Fibroblast of lung (primary cell): ENCODE measurements around the gene FBXO33. TPM values are rescaled to one million over a fixed set of nuclear protein-coding genes. Genes with fewer than 3 reads are reported as not detected.
A peak's percentile ranks its signal among the peaks of the same experiment; 100 is the strongest.

ENCODE experiments used
- DNase-seq, 2 donors: peaks; one replicate each; pipeline versions ENCODE4 v3.0.0 to v3.0.0-alpha.2; 2010; ENCODE audit warnings: low read depth in 2 of 2
- H2AFZ ChIP-seq: 2 replicates; pipeline ENCODE4 v1.5.1; 2012; ENCODE audit warnings: low read length, control low read depth, inconsistent platforms
- H3K27ac ChIP-seq: 2 replicates; pipeline ENCODE4 v1.5.1; 2011; ENCODE audit warnings: low read length, control low read depth; ENCODE audit not compliant: insufficient read depth
- H3K27me3 ChIP-seq: 2 replicates; pipeline ENCODE4 v1.5.1; 2011; ENCODE audit warnings: mild to moderate bottlenecking, low read length; ENCODE audit not compliant: control insufficient read depth, insufficient read depth
- H3K36me3 ChIP-seq: 2 replicates; pipeline ENCODE4 v1.5.1; 2011; ENCODE audit warnings: low read length; ENCODE audit not compliant: control insufficient read depth, insufficient read depth
- H3K4me1 ChIP-seq: 2 replicates; pipeline ENCODE4 v1.5.1; 2011; ENCODE audit warnings: low read length; ENCODE audit not compliant: control insufficient read depth, insufficient read depth; ENCODE audit errors: extremely low read depth
- H3K4me2 ChIP-seq: 2 replicates; pipeline ENCODE4 v1.5.1; 2011; ENCODE audit warnings: low read length, control low read depth; ENCODE audit not compliant: insufficient read depth; ENCODE audit errors: extremely low read depth
- H3K4me3 ChIP-seq, 4 experiments: fragments of 200-600 bp in 1 of 4; sonication (generic) in 1 of 4; replicated peaks in 1 of 4; 2 replicates each; pipeline ENCODE4 v1.5.1; 2011 to 2016; ENCODE audit warnings: low read length in 4 of 4, low read depth in 3 of 4, mild to moderate bottlenecking in 3 of 4, control low read depth in 2 of 4, inconsistent platforms in 1 of 4, mixed read lengths in 1 of 4; ENCODE audit not compliant: insufficient read depth in 1 of 4; ENCODE audit errors: control extremely low read depth in 1 of 4
- H3K79me2 ChIP-seq: 2 replicates; pipeline ENCODE4 v1.5.1; 2012; ENCODE audit warnings: mild to moderate bottlenecking, low read length, inconsistent platforms; ENCODE audit not compliant: control insufficient read depth, insufficient read depth
- H3K9ac ChIP-seq: 2 replicates; pipeline ENCODE4 v1.5.1; 2011; ENCODE audit warnings: mild to moderate bottlenecking, low read length, control low read depth; ENCODE audit not compliant: insufficient read depth
- H3K9me3 ChIP-seq: 2 replicates; pipeline ENCODE4 v1.5.1; 2012; ENCODE audit warnings: low read depth, low read length; ENCODE audit not compliant: control insufficient read depth, insufficient read depth
- H4K20me1 ChIP-seq: 2 replicates; pipeline ENCODE4 v1.5.1; 2011; ENCODE audit warnings: low read length; ENCODE audit not compliant: control insufficient read depth, insufficient read depth; ENCODE audit errors: extremely low read depth
- CTCF ChIP-seq, 2 donors: IDR thresholded peaks in 1 of 2; conservative IDR thresholded peaks in 1 of 2; 1 replicate in 1 of 2; 2 replicates in 1 of 2; pipeline ENCODE4 v1.5.1; 2011 to 2012; ENCODE audit warnings: low read length in 2 of 2, control low read depth in 1 of 2, inconsistent platforms in 1 of 2, low read depth in 1 of 2, mild to moderate bottlenecking in 1 of 2
- EZH2 ChIP-seq: IDR thresholded peaks from 2 replicates; pipeline ENCODE4 v1.5.1; 2012; ENCODE audit warnings: low read length, control low read depth, mild to moderate bottlenecking; ENCODE audit errors: missing control alignments
- polyA plus RNA-seq, 2 donors: library from polyadenylated mRNA; depleted of rRNA in 1 of 2; stranded (reverse) in 1 of 2; unstranded in 1 of 2; fragments of >200 nt; gene quantifications; 2 replicates each; pipeline ENCODE4 v1.2.1, GENCODE V29; 2011 to 2012; ENCODE audit warnings: missing spikeins in 1 of 2
- total RNA-seq: library from RNA; depleted of rRNA; stranded (reverse); fragments of >200 nt; gene quantifications from 2 replicates; pipeline ENCODE4 v1.2.1, GENCODE V29; 2014

The FBXO33 gene
- total and polyA plus RNA-seq, 2 donors (not counting 1 experiment from before 2014, with no cell fraction given): 12.6 to 16.3 TPM

DNA sequence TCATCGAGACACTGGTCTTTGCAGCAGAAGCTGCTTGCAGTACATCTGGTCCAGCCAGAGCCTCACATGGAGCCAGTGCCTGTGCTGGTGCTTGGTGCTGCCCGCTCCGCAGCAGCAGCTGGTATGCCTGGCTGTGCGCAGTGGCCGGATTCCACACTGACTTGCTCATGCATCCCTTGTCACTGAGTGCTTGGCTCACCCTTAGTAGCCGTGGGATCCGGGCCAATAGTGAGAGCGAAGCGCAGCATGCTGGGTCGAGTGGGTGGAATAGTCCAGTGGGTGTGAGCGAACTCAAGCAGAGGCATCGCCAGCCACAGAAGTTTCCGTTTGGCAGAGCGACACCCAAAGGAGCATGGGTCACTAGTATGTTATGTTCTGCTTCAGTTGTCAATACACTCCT, 10.1 kb upstream of the FBXO33 start:
- no peaks in the 10 kb centered on the region for H3K36me3 ChIP-seq
- peak overlapping the region; percentile 44 for H3K4me2 ChIP-seq
- no peak overlapping the region for H3K9ac ChIP-seq
- peaks cover 5% of the 10 kb centered on the region for H3K4me1 ChIP-seq
- peak overlapping the region; percentile 34 for H3K27ac ChIP-seq
- no peak for TF ChIP-seq CTCF (conservative IDR thresholded peaks at IDR 0.05 in 1 of 2, IDR thresholded peaks at IDR 0.05 in 1 of 2; ENCODE audit: low read depth in 1 of 2, low read length in 2 of 2)
- no peak for TF ChIP-seq EZH2
- no peaks in the 10 kb centered on the region for H3K79me2 ChIP-seq
- H3K27me3 ChIP-seq: no peaks in the 10 kb centered on the region
- peak; percentile 68 to 78 for DNase-seq
- no peaks in the 10 kb centered on the region for H3K9me3 ChIP-seq
- no peak overlapping the region for H3K4me3 ChIP-seq
- no peaks in the 10 kb centered on the region for H4K20me1 ChIP-seq
- H2AFZ ChIP-seq: peak overlapping the region; percentile 21

DNA sequence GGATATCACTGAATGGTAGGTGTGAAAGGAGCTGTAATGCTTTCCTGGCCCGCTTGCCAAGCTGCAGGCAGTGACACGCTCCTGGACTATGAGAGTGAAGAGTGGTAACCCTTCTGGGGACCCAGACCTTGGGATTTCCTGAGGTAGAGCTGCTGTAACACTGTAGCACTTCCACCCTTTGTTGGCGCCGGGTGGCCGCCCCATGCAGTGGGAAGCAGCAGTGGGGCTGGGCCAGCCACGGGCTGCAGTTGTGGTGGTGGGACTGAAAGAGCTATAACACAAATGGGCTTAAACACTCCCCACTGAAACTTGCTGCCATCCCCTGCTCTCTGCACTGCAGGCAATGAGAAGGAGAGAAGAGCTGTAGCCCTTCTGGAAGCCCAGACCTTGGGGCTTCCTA, 9.6 kb upstream of the FBXO33 start:
- Histone ChIP-seq H3K79me2 (no peaks in the 10 kb centered on the region), H3K4me1 (peaks cover 5% of the 10 kb centered on the region), H3K4me2 (peak overlapping the region; percentile 44), H3K27me3 (no peaks in the 10 kb centered on the region), H2AFZ (no peak overlapping the region), H3K36me3 (no peaks in the 10 kb centered on the region), H3K9ac (no peak overlapping the region), H3K9me3 (no peaks in the 10 kb centered on the region), H3K27ac (peak overlapping the region; percentile 34), H4K20me1 (no peaks in the 10 kb centered on the region), H3K4me3 (no peak overlapping the region)
- no peak for TF ChIP-seq EZH2
- no peak for TF ChIP-seq CTCF (conservative IDR thresholded peaks at IDR 0.05 in 1 of 2, IDR thresholded peaks at IDR 0.05 in 1 of 2; ENCODE audit: low read depth in 1 of 2, low read length in 2 of 2)
- DNase-seq: no peak

GRCh38 chr14:39440975-39441374, 8.7 kb upstream of the FBXO33 start:
- TF ChIP-seq CTCF (conservative IDR thresholded peaks at IDR 0.05 in 1 of 2, IDR thresholded peaks at IDR 0.05 in 1 of 2; ENCODE audit: low read depth in 1 of 2, low read length in 2 of 2) (no peak), EZH2 (no peak)
- H3K79me2 ChIP-seq: no peaks in the 10 kb centered on the region
- H3K9ac ChIP-seq: no peak overlapping the region

More at GRCh38 chr14:39440975-39441374, 8.7 kb upstream of the FBXO33 start:
- no peak for DNase-seq
- Histone ChIP-seq H3K4me3 (no peak overlapping the region), H3K27me3 (no peaks in the 10 kb centered on the region), H3K36me3 (no peaks in the 10 kb centered on the region), H3K27ac (no peak overlapping the region), H3K4me2 (no peak overlapping the region), H4K20me1 (no peaks in the 10 kb centered on the region), H3K9me3 (no peaks in the 10 kb centered on the region), H3K4me1 (peaks cover 5% of the 10 kb centered on the region), H2AFZ (no peak overlapping the region)
